ENCODE results near the gene RAB3IL1. TPM values are rescaled to one million over a fixed set of nuclear protein-coding genes. Genes with fewer than 3 reads are reported as not detected.
"Not testable (repeated sequence)": the region's sequence is repeated elsewhere in the genome, so short reads cannot be mapped to it uniquely, and the experiment has no call there.

Gene RAB3IL1
- total and polyA plus RNA-seq, 9 of the 15 experiments (the other 6 are each of a cell fraction or from before 2014, with no cell fraction given), result 0.15 to 42.6 (median 15.5) TPM

- TF ChIP-seq VEZF1 (CRISPR knock-in tag; IDR thresholded peaks at IDR 0.05), result 0 out of 2 replicates have a peak, but pooled peaks have one; percentile 14
- TF ChIP-seq NKRF (IDR thresholded peaks at IDR 0.05; ENCODE audit: borderline replicate concordance), result peak; percentile 62; the same call in 1 of the 2 replicates
- TF ChIP-seq CBFA2T2 (conservative IDR thresholded peaks at IDR 0.05), result peak; percentile 85
- peak; percentile 70; the same call in 1 of the 2 replicates for TF ChIP-seq KAT7 (CRISPR knock-in tag; IDR thresholded peaks at IDR 0.05; ENCODE audit: borderline replicate concordance)
- peak; percentile 69 for TF ChIP-seq TCF3 (CRISPR knock-in tag; IDR thresholded peaks at IDR 0.05)
- TF ChIP-seq TFE3 (CRISPR knock-in tag; IDR thresholded peaks at IDR 0.05), result peak; percentile 97
- 0 out of 2 replicates have a peak, but pooled peaks have one; percentile 43 for TF ChIP-seq DMBX1 (CRISPR knock-in tag; IDR thresholded peaks at IDR 0.05; ENCODE audit: borderline replicate concordance)
- peak; percentile 48; the same call in 1 of the 2 replicates for TF ChIP-seq GABPB1 (CRISPR knock-in tag; IDR thresholded peaks at IDR 0.05)
- TF ChIP-seq L3MBTL2 (IDR thresholded peaks at IDR 0.05), result peak; percentile 53; the same call in 1 of the 2 replicates
- TF ChIP-seq SMAD4 (CRISPR knock-in tag; conservative IDR thresholded peaks at IDR 0.05), result 0 out of 2 replicates have a peak, but pooled peaks have one; percentile 54
- peak; percentile 81 for TF ChIP-seq USF2 (CRISPR knock-in tag; IDR thresholded peaks at IDR 0.05)
- TF ChIP-seq NRF1 (conservative IDR thresholded peaks at IDR 0.05 in 1 of 2, IDR thresholded peaks at IDR 0.05 in 1 of 2), result peak; percentile 63 to 68
- TF ChIP-seq HDAC3 (IDR thresholded peaks at IDR 0.05; ENCODE audit: borderline replicate concordance, partially characterized antibody), result peak; percentile 44
- peak; percentile 26 to 46; a peak in 1 of 4 replicates for TF ChIP-seq TRIM24 (IDR thresholded peaks at IDR 0.05)
- peak; percentile 99 for TF ChIP-seq CEBPB (tag; IDR thresholded peaks at IDR 0.05)
- 0 out of 2 replicates have a peak, but pooled peaks have one; percentile 33 for TF ChIP-seq EP400 (IDR thresholded peaks at IDR 0.05)
- TF ChIP-seq NFIC (IDR thresholded peaks at IDR 0.05), result peak; percentile 44
- peak; percentile 64 for TF ChIP-seq ATF3 (IDR thresholded peaks at IDR 0.05)
- TF ChIP-seq ATF3 (CRISPR knock-in tag; conservative IDR thresholded peaks at IDR 0.05), result not testable (repeated sequence)
- TF ChIP-seq CC2D1A (IDR thresholded peaks at IDR 0.05), result 0 out of 2 replicates have a peak, but pooled peaks have one; percentile 29
- peak; percentile 82 for TF ChIP-seq ARID1B (IDR thresholded peaks at IDR 0.05)
- peak; percentile 49; the same call in 1 of the 2 replicates for TF ChIP-seq CXXC5 (CRISPR knock-in tag; IDR thresholded peaks at IDR 0.05)
These were observed 47.4 kb upstream of the RAB3IL1 start (continued) for GRCh38 chr11:61964666-61965271.

Data from K562 (cell line).